GM12891 (cell line): Measurements from ENCODE around the gene STK35.

ENCODE experiments used
- POLR2AphosphoS5 ChIP-seq: IDR thresholded peaks from 2 replicates; pipeline ENCODE4 v1.6.1; 2011; ENCODE audit warnings: low read depth, low read length, control low read depth
- SPI1 ChIP-seq: IDR thresholded peaks from 2 replicates; pipeline ENCODE4 v1.6.1; 2011; ENCODE audit warnings: low read depth, low read length, control low read depth

DNA sequence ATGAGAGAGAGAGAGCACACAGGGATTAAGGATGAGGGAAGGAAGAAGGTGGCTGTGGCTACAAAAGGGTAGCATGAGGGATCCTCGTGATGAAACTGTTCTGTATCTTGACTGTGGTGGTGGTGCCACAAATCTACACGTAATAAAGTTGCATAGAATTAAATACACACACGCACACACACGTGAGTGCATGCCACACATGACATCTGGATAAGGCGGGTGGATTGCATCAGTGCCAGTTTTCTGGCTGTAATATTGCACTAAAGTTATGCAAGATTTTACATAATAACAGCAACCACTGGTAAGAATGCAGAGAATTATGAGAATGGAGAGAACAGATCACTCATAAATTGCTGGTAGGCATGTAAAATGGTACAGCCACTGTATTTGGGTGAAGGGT is 16.9 kb upstream of the STK35 start:
- no peak for TF ChIP-seq POLR2AphosphoS5
- TF ChIP-seq SPI1 = no peak
